Prostate gland (tissue), 2 donors: ENCODE results near the gene KRT76. TPM values are rescaled to one million over a fixed set of nuclear protein-coding genes. Genes with fewer than 3 reads are reported as not detected.

Source experiments
- DNase-seq: peaks from one replicate; pipeline ENCODE4 v3.0.0-alpha.2; 2019; ENCODE audit warnings: low spot score
- H3K27ac ChIP-seq, 2 donors: fragments of 200-600 bp; sonication (generic); 2 replicates each; pipeline ENCODE4 v1.5.1; 2017 to 2019
- H3K27me3 ChIP-seq: fragments of 200-600 bp; sonication (generic); replicated peaks from 2 replicates; pipeline ENCODE4 v1.5.1; 2019; ENCODE audit not compliant: insufficient read depth
- H3K36me3 ChIP-seq, 2 donors: fragments of 200-600 bp; sonication (generic); 1 replicate in 1 of 2; 2 replicates in 1 of 2; pipeline versions ENCODE4 v1.5.1 to v1.8.1; 2017 to 2019
- H3K4me1 ChIP-seq: fragments of 200-600 bp; sonication (generic); replicated peaks from 2 replicates; pipeline ENCODE4 v1.5.1; 2019
- H3K4me3 ChIP-seq, 2 donors: fragments of 200-600 bp; sonication (generic); 2 replicates each; pipeline ENCODE4 v1.5.1; 2017 to 2019
- H3K9me3 ChIP-seq: fragments of 200-600 bp; sonication (generic); 2 replicates; pipeline ENCODE4 v1.5.1; 2017
- CTCF ChIP-seq, 4 experiments: fragments of 200-600 bp in 2 of 4; fragments of 450-650 bp in 2 of 4; sonication (generic) in 2 of 4; IDR thresholded peaks; 1 replicate in 3 of 4; 2 replicates in 1 of 4; pipeline ENCODE4 v1.5.1; 2016 to 2019; ENCODE audit warnings: antibody characterized with exemption in 4 of 4, mild to moderate bottlenecking in 2 of 4, moderate library complexity in 2 of 4
- POLR2A ChIP-seq: fragments of 450-650 bp; IDR thresholded peaks from one replicate; pipeline ENCODE4 v1.6.1; 2016; ENCODE audit warnings: antibody characterized with exemption, mild to moderate bottlenecking
- POLR2AphosphoS5 ChIP-seq: sonication (generic); formaldehyde crosslinking; IDR thresholded peaks from one replicate; pipeline ENCODE4 v1.6.1; 2017; ENCODE audit warnings: antibody characterized with exemption
- WGBS: methylation state at CpG from one replicate; pipeline ENCODE4 v1.1.5; 2018; 5-methylcytosine and 5-hydroxymethylcytosine counted together
- intact Hi-C: fragments of 100-400 bp; cut with DNase I; formaldehyde crosslinking; loops from one replicate; pipeline ENCODE4 v1.14.2; 2022
- total RNA-seq, 2 donors: library from RNA; depleted of rRNA; stranded (reverse); fragments of >200 nt; gene quantifications; one replicate each; pipeline ENCODE4 v1.1.0, GENCODE V29; 2016

Gene KRT76
- total RNA-seq, 2 donors from 2014 or later, result not detected

GRCh38 chr12:52727037-52727436 is 50.1 kb downstream of the KRT76 start:
- Histone ChIP-seq H3K4me3 (no peak overlapping the region), H3K4me1 (no peaks in the 10 kb centered on the region), H3K27ac (no peak overlapping the region), H3K9me3 (no peaks in the 10 kb centered on the region), H3K27me3 (peaks cover 2% of the 10 kb centered on the region), H3K36me3 (no peaks in the 10 kb centered on the region)
- TF ChIP-seq CTCF (IDR thresholded peaks at IDR 0.05), result no peak
- TF ChIP-seq POLR2AphosphoS5, result no peak
- no peak for TF ChIP-seq POLR2A
- no peak for DNase-seq
- WGBS, result 82% methylated on average over 4 of the region's 4 CpGs
- intact Hi-C loops, result no loop called here

GRCh38 chr12:52726451-52726850 is 50.7 kb downstream of the KRT76 start:
- 71% methylated on average over 2 of the region's 2 CpGs for WGBS
- Histone ChIP-seq H3K36me3 (no peaks in the 10 kb centered on the region), H3K27ac (no peak overlapping the region), H3K27me3 (peaks cover 2% of the 10 kb centered on the region), H3K4me1 (no peaks in the 10 kb centered on the region), H3K4me3 (no peak overlapping the region), H3K9me3 (no peaks in the 10 kb centered on the region)
- no peak for DNase-seq
- intact Hi-C loops, result no loop called here
- no peak for TF ChIP-seq CTCF (IDR thresholded peaks at IDR 0.05)
- TF ChIP-seq POLR2AphosphoS5, result no peak
- no peak for TF ChIP-seq POLR2A

- DNase-seq, result no peak
- intact Hi-C loops, result no loop called here
- no peaks in the 10 kb centered on the region for H3K9me3 ChIP-seq
- no peaks in the 10 kb centered on the region for H3K27me3 ChIP-seq
- TF ChIP-seq POLR2A (no peak), CTCF (IDR thresholded peaks at IDR 0.05) (no peak), POLR2AphosphoS5 (no peak)
- H3K36me3 ChIP-seq, result no peaks in the 10 kb centered on the region
- H3K4me3 ChIP-seq, result no peak overlapping the region
- 100% methylated on average over 3 of the region's 3 CpGs for WGBS
- no peaks in the 10 kb centered on the region for H3K4me1 ChIP-seq
- no peak overlapping the region for H3K27ac ChIP-seq
Observed at GRCh38 chr12:52724384-52724783, 52.8 kb downstream of the KRT76 start.

GRCh38 chr12:52722680-52723079 is 54.5 kb downstream of the KRT76 start:
- Histone ChIP-seq H3K27me3 (no peaks in the 10 kb centered on the region), H3K27ac (no peak overlapping the region), H3K36me3 (no peaks in the 10 kb centered on the region), H3K4me1 (no peaks in the 10 kb centered on the region), H3K9me3 (no peaks in the 10 kb centered on the region), H3K4me3 (no peak overlapping the region)
- no peak for TF ChIP-seq POLR2AphosphoS5
- TF ChIP-seq CTCF (IDR thresholded peaks at IDR 0.05), result no peak
- no peak for TF ChIP-seq POLR2A
- intact Hi-C loops, result no loop called here
- no peak for DNase-seq
- 82% methylated on average over 2 of the region's 2 CpGs for WGBS

GRCh38 chr12:52721838-52722470 is 55.2 kb downstream of the KRT76 start:
- WGBS, result 43% methylated on average over 3 of the region's 3 CpGs
- Histone ChIP-seq H3K36me3 (no peaks in the 10 kb centered on the region), H3K9me3 (no peaks in the 10 kb centered on the region), H3K27me3 (no peaks in the 10 kb centered on the region), H3K4me1 (no peaks in the 10 kb centered on the region), H3K4me3 (no peak overlapping the region), H3K27ac (no peak overlapping the region)
- DNase-seq, result no peak
- TF ChIP-seq CTCF (IDR thresholded peaks at IDR 0.05) (no peak), POLR2A (no peak), POLR2AphosphoS5 (no peak)
- intact Hi-C loops, result no loop called here
